Spleen (tissue), 7 donors: ENCODE results near the gene PHF11.

Experiments
- POLR2A ChIP-seq, 3 donors: fragments of 450-650 bp; IDR thresholded peaks; one replicate each; pipeline ENCODE4 v1.5.1; 2017; ENCODE audit warnings: antibody characterized with exemption in 3 of 3, mild to moderate bottlenecking in 1 of 3
- TF ChIP-seq, protein P1 (sequence below), 11 experiments: fragments of 200-600 bp in 7 of 11; fragments of 450-650 bp in 4 of 11; sonication (generic) in 4 of 11; IDR thresholded peaks in 8 of 11; conservative IDR thresholded peaks in 3 of 11; 1 replicate in 7 of 11; 2 replicates in 4 of 11; pipeline versions ENCODE4 v1.4.0 to v1.8.0; 2016 to 2021; ENCODE audit warnings: antibody characterized with exemption in 11 of 11, inconsistent platforms in 4 of 11, mild to moderate bottlenecking in 1 of 11
- donor health status: DM: no; HTN: no; CAD: no; lungs with moderate emphysema.
- donor health status: DM: no; HTN: no; CAD: no.
- donor health status: DM: no; HTN: no; CAD: no.

DNA sequence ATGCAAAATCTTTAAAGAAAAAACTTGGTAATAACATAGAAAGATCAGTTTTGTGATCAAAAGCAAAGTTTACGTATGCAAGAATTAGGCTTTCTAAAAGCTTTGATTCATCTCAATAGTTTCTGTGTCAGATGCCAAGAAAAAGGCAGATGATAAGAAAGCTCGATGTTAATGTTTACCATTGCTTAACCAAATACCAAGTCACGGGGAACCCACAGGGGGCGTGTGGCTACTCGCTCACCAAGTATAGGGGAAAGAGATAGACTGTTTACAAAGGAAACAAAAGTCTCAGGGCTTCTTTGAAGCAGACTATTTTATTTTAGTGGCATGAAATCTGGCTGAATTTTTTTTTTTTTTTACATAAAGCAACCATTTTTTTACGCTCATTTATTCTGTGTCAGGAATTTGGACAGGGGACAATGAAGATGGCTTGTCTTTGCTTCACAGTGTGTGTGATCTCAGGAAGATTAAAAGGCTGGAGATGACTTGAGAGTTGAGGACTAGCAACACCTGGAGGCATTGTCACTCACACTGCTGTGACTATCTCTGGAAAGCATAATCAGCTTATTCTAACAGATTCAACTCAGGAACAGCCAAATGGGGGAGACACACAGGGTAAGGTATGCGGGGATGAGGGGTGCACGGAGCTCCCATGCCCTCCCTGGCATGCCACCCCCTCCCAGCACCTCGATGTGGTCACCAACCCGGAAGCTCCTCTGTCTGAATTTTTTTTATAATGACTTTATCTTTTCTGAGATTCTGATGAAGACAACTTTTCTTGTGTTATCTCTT, 64.7 kb downstream of the PHF11 start:
- TF ChIP-seq, protein P1, sequence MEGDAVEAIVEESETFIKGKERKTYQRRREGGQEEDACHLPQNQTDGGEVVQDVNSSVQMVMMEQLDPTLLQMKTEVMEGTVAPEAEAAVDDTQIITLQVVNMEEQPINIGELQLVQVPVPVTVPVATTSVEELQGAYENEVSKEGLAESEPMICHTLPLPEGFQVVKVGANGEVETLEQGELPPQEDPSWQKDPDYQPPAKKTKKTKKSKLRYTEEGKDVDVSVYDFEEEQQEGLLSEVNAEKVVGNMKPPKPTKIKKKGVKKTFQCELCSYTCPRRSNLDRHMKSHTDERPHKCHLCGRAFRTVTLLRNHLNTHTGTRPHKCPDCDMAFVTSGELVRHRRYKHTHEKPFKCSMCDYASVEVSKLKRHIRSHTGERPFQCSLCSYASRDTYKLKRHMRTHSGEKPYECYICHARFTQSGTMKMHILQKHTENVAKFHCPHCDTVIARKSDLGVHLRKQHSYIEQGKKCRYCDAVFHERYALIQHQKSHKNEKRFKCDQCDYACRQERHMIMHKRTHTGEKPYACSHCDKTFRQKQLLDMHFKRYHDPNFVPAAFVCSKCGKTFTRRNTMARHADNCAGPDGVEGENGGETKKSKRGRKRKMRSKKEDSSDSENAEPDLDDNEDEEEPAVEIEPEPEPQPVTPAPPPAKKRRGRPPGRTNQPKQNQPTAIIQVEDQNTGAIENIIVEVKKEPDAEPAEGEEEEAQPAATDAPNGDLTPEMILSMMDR (IDR thresholded peaks at IDR 0.05 in 8 of 11, conservative IDR thresholded peaks at IDR 0.05 in 3 of 11) = no peak
- TF ChIP-seq POLR2A (IDR thresholded peaks at IDR 0.05) = no peak
